DOHH2 (cell line): ENCODE measurements around the gene RPS5.

Source experiments
- H3F3A ChIP-seq: fragments of 200-600 bp; sonication (generic), shearing (Covaris generic); 2 replicates; pipeline ENCODE4 v1.6.0; 2016; ENCODE audit warnings: antibody characterized with exemption, mild to moderate bottlenecking; ENCODE audit not compliant: control insufficient read depth, insufficient read depth
- H3K27ac ChIP-seq: fragments of 200-600 bp; sonication (generic); 2 replicates; pipeline ENCODE4 v1.5.1; 2014; ENCODE audit warnings: low read depth, mild to moderate bottlenecking, low read length, moderate library complexity
- H3K27me3 ChIP-seq: fragments of 200-600 bp; sonication (generic); 2 replicates; pipeline ENCODE4 v1.6.1; 2014; ENCODE audit warnings: mild to moderate bottlenecking, low read length, mixed read lengths; ENCODE audit not compliant: control insufficient read depth
- H3K36me3 ChIP-seq: fragments of 200-600 bp; sonication (generic); 2 replicates; pipeline ENCODE4 v1.6.1; 2014; ENCODE audit warnings: mild to moderate bottlenecking, low read length, moderate library complexity, mixed read lengths; ENCODE audit not compliant: control insufficient read depth
- H3K4me1 ChIP-seq: fragments of 200-600 bp; sonication (generic); 2 replicates; pipeline ENCODE4 v1.6.1; 2014; ENCODE audit warnings: mild to moderate bottlenecking, low read length, mixed read lengths; ENCODE audit not compliant: control insufficient read depth
- H3K4me2 ChIP-seq: fragments of 200-600 bp; sonication (generic); 2 replicates; pipeline ENCODE4 v1.6.0; 2014; ENCODE audit warnings: mild to moderate bottlenecking, low read length, moderate library complexity
- H3K4me3 ChIP-seq: fragments of 200-600 bp; sonication (generic); 2 replicates; pipeline ENCODE4 v1.5.1; 2014; ENCODE audit warnings: mild to moderate bottlenecking, low read length, mixed read lengths
- H3K79me2 ChIP-seq: fragments of 200-600 bp; sonication (generic); 2 replicates; pipeline ENCODE4 v1.6.1; 2014; ENCODE audit warnings: mild to moderate bottlenecking, low read length, mixed read lengths; ENCODE audit not compliant: control insufficient read depth
- H3K9me2 ChIP-seq: fragments of 200-600 bp; sonication (generic); replicated peaks from 2 replicates; pipeline ENCODE4 v1.6.1; 2014; ENCODE audit warnings: mild to moderate bottlenecking, low read length, mixed read lengths; ENCODE audit not compliant: control insufficient read depth
- H3K9me3 ChIP-seq: fragments of 200-600 bp; sonication (generic); 2 replicates; pipeline ENCODE4 v1.6.1; 2014; ENCODE audit warnings: antibody characterized with exemption, low read length, mixed read lengths; ENCODE audit not compliant: control insufficient read depth, insufficient read depth
- H4K20me1 ChIP-seq: fragments of 200-600 bp; sonication (generic); 2 replicates; pipeline ENCODE4 v1.6.0; 2014; ENCODE audit warnings: low read depth, mild to moderate bottlenecking, antibody characterized with exemption, low read length, moderate library complexity; ENCODE audit not compliant: control insufficient read depth, insufficient read depth
- CTCF ChIP-seq: fragments of 200-600 bp; sonication (generic); IDR thresholded peaks from one replicate; pipeline ENCODE4 v1.5.1; 2014; ENCODE audit warnings: antibody characterized with exemption, mild to moderate bottlenecking, low read depth, low read length; ENCODE audit not compliant: poor library complexity, severe bottlenecking
- EZH2phosphoT487 ChIP-seq: fragments of 200-600 bp; sonication (generic); IDR thresholded peaks from 2 replicates; pipeline ENCODE4 v1.6.1; 2017; ENCODE audit warnings: borderline replicate concordance, mild to moderate bottlenecking, antibody characterized with exemption, low read length, moderate library complexity, mixed read lengths

RPS5 gene

DNA sequence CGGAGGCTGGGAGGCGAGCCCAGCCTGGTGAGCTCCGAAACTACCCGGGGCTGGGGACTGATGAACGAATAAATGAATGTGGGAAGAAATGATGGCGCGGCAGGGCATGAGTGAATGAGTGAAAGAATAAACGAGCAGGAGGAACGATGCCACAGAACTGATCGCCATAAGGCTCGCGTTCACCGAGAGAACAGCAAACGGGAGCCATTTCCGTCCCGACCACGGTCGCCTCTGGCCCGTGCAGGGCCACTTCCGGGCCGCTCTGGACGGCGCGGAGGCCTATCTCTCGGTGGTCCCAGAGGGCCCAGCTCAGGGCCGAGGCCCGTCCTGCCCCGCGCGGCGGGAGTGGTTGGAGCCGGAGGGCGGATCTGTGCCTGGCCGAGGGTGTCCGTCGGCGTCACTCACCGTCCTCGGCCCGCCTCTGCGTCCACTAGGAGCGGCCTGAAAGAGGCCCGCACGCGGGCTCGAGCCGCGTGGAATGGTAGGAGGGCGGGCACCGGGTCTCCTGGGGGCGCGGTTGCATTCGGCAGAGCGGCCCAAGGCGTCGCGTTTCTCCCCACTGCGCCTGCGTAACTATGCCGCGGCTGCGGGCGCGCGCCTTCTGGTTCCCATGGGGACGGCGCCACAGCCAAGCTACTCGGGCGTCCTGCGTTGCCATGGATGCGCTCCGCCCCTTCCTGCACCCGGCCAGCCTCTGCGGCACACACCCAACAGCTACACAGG is 24.6 kb upstream of the RPS5 start, which contains the start of gene ZNF497:
Gene ZNF497, minus strand, starts transcription at position 480 of the 723 bp plus-strand sequence. CDS start 5,116 bp downstream, outside the sequence.
- no peaks in the 10 kb centered on the region for H3K9me3 ChIP-seq
- H3F3A ChIP-seq, result peaks cover 6% of the 10 kb centered on the region; the same call in 1 of the 2 replicates
- no peaks in the 10 kb centered on the region for H3K27me3 ChIP-seq
- peaks cover 10% of the 10 kb centered on the region for H3K79me2 ChIP-seq
- H3K36me3 ChIP-seq, result peaks cover 3% of the 10 kb centered on the region; the same call in 1 of the 2 replicates
- H3K4me1 ChIP-seq, result peaks cover 15% of the 10 kb centered on the region
- no peaks in the 10 kb centered on the region for H4K20me1 ChIP-seq
- H3K27ac ChIP-seq, result peak within 1 kb of the TSS; percentile 63
- peak within 1 kb of the TSS; percentile 99 for H3K4me2 ChIP-seq
- TF ChIP-seq EZH2phosphoT487, result no peak; the same call in 1 of the 2 replicates
- TF ChIP-seq CTCF, result no peak
- H3K4me3 ChIP-seq, result peak within 1 kb of the TSS; percentile 99
- no peaks in the 10 kb centered on the region for H3K9me2 ChIP-seq

- H3K4me1 ChIP-seq, result peaks cover 15% of the 10 kb centered on the region
- peaks cover 6% of the 10 kb centered on the region; the same call in 1 of the 2 replicates for H3F3A ChIP-seq
- H3K27me3 ChIP-seq, result no peaks in the 10 kb centered on the region
- no peaks in the 10 kb centered on the region for H3K9me3 ChIP-seq
- H3K79me2 ChIP-seq, result peaks cover 10% of the 10 kb centered on the region
- H3K4me3 ChIP-seq, result no peak overlapping the region
- no peak overlapping the region for H3K4me2 ChIP-seq
- TF ChIP-seq EZH2phosphoT487 (no peak), CTCF (no peak)
- H3K27ac ChIP-seq, result no peak overlapping the region
- H4K20me1 ChIP-seq, result no peaks in the 10 kb centered on the region
- H3K9me2 ChIP-seq, result no peaks in the 10 kb centered on the region
- H3K36me3 ChIP-seq, result peaks cover 3% of the 10 kb centered on the region; the same call in 1 of the 2 replicates
Measured at GRCh38 chr19:58364146-58364545, 22.9 kb upstream of the RPS5 start.

- H3K79me2 ChIP-seq, result peaks cover 4% of the 10 kb centered on the region
- peak; percentile 39 for TF ChIP-seq CTCF
- TF ChIP-seq EZH2phosphoT487, result no peak
- no peaks in the 10 kb centered on the region for H3K9me2 ChIP-seq
- H3K4me3 ChIP-seq, result no peak overlapping the region
- H3K4me1 ChIP-seq, result peaks cover 7% of the 10 kb centered on the region
- H3K9me3 ChIP-seq, result no peaks in the 10 kb centered on the region
- no peak overlapping the region for H3K27ac ChIP-seq
- peaks cover 3% of the 10 kb centered on the region; the same call in 1 of the 2 replicates for H3K36me3 ChIP-seq
- H3K27me3 ChIP-seq, result no peaks in the 10 kb centered on the region
- H3K4me2 ChIP-seq, result no peak overlapping the region
- H4K20me1 ChIP-seq, result no peaks in the 10 kb centered on the region
- 0 out of 2 replicates have a peak, but pooled peaks cover 2% of the 10 kb centered on the region for H3F3A ChIP-seq
Measured at GRCh38 chr19:58366585-58367430, 20.3 kb upstream of the RPS5 start.
